Erythroblast (primary cell): ENCODE data around the gene IL31.

Source experiments
- DNase-seq, 2 experiments: peaks; one replicate each; lab custom pipeline; 2025; lab: John Stamatoyannopoulos, UW
- GATA1 ChIP-seq: IDR thresholded peaks from 2 replicates; pipeline ENCODE4 v1.6.1; 2011; ENCODE audit warnings: low read depth, mild to moderate bottlenecking, control low read depth, low read length, moderate library complexity
- POLR2A ChIP-seq: IDR thresholded peaks from 2 replicates; pipeline ENCODE4 v1.6.1; 2011; ENCODE audit warnings: mild to moderate bottlenecking, low read length

The IL31 gene

DNA sequence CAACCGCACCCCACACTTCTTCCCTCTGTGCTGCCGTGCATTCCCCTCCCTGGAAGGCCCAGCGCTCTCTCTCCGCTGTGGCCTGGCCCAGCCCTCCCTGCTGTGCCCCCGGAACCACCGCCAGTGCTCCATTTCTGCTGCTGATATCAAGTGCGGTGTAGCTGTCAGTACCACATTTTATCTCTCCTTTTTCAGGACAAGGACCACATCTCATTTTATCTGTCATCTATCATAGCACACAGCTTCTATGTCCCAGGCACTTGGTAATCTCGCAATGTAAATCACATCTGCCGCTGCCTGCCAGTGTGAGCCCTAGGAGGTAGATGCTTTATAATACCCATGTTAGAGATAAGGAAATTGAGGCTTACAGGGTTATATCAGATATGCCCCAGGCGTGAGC lies 18.3 kb downstream of the IL31 start:
- peak; percentile 48 to 88 for DNase-seq
- no peak for TF ChIP-seq POLR2A
- TF ChIP-seq GATA1: no peak

DNA sequence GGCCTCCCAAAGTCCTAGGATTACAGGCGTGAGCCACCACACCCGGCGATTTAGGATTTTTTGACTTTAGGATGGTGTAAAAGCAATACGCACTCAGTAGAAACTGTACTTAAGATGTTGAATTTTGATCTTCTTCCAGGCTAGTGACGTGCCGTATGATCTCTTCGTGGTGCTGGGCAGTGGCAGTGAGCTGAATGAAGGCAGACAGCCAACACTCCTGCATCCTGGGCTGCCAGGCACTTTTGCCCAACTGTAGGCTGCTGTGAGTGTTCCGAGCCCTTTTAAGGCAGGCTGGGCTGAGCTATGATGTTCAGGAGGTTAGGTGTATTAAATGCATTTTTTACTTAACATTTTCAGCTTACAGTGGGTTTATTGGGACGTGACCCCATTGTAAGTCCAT lies 21.3 kb downstream of the IL31 start:
- TF ChIP-seq POLR2A (no peak), GATA1 (no peak)
- DNase-seq: no peak

DNA sequence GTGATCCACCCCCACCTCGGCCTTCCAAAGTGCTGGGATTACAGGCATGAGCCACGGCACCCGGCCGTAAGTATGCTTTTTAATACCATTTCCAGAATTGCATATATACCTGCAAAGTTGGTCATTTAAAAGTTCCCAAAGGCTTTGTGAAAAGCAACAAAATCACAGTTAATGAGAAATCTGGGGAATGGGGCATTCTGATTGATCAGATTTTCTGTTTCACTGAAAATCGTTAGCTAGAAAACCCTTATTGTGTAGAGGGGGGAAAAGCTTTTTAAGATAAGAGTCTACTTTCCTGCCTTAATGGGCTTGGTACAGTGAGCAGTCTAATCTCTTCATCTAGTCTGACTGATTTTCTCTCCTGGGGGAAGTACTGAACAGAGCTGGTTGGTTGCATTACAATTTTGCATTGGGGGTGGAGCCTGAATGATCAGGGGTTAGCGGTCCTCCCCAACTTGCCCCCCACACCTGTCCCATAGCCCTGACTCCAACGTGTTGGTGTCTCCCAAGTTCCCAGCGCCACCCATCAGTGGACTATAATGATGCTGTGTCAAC lies 23.8 kb downstream of the IL31 start:
- TF ChIP-seq POLR2A (no peak), GATA1 (no peak)

DNA sequence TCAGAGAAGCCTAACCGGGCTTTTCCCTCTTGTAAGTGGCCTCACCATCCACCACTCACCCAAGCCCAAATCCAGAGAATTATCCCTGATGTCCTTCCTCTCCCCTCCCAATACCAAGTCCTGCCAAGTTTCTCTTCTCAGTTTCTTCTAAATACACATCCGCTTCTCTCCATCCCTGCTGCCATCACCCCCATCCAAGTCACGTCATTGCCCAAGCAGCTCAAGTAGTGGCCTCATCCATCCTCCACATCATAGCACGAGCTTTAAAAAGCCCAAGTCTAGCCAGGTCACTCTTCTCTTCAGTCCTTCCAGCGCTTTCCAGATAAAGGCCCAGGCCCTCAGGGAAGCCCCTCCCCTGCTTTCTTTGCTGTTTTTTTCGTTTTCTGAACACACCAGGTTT lies 25.4 kb downstream of the IL31 start:
- no peak for TF ChIP-seq GATA1

More for the DNA sequence above, 23.8 kb downstream of the IL31 start:
- no peak for DNase-seq

GRCh38 chr12:122147514-122148290 lies 26.3 kb downstream of the IL31 start:
- DNase-seq: no peak
- no peak for TF ChIP-seq POLR2A
- TF ChIP-seq GATA1: no peak

More for the DNA sequence above, 25.4 kb downstream of the IL31 start:
- DNase-seq: no peak

DNA sequence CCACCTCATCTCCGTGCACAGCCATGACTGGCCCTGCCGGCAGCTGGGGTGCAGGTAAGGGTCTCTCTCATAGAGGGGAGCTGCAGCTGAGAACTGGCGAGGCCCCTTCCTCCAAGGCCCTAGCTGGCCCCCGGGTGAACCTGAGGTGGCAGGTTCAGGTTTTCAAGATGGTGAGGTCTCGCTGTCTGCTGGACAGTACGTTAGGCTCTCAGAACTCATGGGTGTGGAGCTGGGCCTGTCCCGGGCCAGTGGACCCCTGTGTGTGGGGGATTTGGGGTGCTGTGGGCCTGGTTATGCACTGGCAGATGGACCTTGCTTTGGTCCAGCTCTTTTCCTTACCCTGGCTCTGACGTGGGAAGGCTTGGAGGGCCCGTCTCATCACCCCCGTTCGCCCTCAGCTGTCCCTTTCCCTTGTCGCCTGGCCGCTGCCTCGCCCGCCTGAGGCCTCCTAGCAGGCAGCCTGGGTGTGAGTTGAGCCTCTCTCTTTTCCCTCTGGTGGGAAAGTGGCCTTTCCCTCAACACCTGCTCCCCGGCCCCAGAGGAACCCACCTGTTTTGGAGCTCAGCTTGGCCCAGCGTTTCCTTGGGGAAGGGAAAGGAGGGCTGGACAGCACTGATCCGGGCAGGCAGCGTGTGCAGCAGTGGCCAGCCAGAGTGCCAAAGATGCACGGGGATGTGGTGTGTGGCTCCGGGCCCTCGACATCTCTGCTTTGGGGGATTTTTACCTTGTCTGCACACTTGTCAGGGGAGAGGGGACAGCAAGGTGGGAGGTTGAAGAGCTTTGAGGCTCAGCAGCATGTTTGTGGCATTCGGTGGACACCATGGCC lies 28.3 kb downstream of the IL31 start:
- TF ChIP-seq GATA1: no peak
- DNase-seq: no peak

DNA sequence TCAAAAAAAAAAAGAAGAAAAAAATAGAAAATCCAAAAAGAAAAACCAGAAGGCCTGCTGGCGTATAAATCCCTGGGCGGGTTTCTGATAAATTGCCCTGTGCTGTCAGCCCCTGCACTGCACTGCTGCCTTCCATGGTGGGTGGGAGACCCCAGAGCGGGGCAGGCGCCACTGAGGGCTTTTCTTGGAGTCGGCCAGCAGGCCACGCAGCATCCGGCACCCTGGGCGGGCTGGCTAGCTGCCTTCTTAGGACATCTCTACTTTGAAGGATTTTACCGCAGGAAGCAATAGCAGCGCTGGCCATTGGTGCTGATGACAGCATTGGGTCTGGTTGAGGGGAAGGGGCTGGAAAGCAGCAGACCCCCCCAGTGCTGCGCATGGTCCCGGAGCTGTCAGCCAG lies 29.1 kb downstream of the IL31 start:
- no peak for DNase-seq
- TF ChIP-seq POLR2A: no peak
- TF ChIP-seq GATA1: no peak

- DNase-seq: no peak
- TF ChIP-seq POLR2A: no peak
- TF ChIP-seq GATA1: no peak
Observed at GRCh38 chr12:122142857-122143256, 31.2 kb downstream of the IL31 start.

- TF ChIP-seq GATA1 (no peak), POLR2A (no peak)
- DNase-seq: no peak
Observed at GRCh38 chr12:122141911-122142725, 31.9 kb downstream of the IL31 start.

DNA sequence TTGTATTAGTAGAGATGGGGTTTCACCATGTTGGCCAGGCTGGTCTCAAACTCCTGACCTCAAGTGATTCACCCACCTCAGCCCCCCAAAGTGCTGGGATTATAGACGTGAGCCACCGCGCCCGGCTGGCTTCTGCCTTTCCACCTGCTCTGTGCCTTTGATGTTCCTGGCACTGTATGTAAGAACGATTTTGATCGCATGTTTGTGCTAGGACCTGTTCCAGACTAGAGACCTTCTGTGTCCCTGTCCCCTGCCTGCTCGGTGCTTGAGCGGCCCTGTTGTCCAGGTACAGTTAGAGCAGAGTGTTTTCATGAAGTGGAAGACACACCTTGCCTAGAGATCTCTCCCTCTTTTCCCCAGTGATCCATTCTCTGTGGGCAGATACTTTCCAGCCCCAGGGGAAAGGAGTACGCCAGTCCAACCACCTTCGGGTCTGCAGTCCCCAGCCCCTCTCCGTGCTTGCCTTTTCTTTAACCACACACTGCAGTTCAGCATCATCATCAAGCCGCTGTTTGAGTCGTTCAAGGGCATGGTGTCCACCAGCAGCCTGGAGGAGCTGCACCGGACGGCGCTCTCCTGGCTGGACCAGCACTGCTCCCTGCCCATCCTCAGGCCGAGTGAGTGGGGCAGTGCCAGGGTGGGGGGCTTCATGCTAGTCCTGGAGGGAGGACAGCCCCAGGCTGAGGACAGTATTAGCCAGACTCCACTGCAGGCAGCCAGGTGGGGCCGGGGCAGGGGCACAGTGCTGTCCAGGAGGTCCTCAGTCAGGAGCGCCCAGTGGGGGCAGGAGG lies 33.4 kb downstream of the IL31 start:
- TF ChIP-seq GATA1 (no peak), POLR2A (no peak)
- DNase-seq: no peak

DNA sequence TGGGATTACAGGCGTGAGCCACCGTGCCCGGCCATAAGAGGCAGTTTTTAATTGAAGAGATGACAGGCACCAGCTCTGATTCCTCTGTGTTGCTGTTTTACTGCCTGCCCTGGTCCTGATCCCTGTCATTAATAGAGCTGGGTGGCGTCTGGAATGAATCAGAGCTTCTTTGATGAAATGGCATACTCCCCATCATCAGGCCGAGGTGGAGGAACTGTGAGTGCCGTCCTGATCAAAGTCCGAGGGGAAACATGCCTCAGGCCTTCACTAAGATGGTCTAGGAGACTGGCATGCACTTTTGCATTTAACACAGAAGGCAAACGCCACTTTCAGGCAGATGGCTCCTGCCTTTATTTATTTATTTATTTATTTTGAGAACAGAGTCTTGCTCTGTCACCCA lies 34.1 kb downstream of the IL31 start:
- no peak for DNase-seq
- no peak for TF ChIP-seq GATA1
- TF ChIP-seq POLR2A: no peak

DNA sequence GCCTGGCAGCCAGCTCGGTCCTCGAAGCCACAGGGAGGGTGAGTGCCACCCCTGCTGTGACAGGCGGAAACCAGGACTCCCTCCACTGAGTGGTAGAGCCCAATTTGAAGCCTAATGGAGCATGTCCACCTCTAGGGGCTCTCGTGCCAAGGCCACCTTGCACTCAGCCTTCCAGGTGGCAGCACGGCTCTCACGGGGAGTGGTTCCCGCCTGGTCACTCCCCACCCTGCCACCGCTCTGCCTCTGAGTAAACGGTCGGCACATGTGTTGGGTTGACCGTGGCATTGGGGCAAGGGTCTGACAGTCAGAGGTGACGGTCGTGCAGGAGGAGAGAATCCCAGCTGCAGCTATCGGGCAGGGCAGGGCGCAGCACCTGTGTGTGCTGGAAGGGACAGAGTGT lies 34.8 kb downstream of the IL31 start:
- no peak for DNase-seq
- TF ChIP-seq GATA1: no peak
- no peak for TF ChIP-seq POLR2A

DNA sequence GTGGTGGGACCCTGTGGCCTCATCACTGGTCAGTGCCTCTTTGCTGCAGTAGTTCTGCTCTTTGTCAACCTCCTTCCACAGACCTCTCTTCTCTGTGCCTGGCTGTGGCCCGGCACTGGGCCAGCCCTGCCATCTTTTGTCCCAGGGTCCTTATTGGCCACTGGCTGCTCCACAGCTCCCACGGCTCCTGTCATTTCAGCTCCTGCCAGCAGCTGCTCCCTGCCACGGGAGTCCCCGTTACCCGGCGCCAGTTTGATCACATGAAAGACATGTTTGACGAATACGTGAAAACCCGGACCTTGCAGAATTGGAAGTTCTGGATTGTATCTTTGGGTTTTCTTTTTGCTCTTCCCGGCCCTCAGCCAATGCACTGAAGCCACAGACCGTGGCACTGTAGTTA lies 35.4 kb downstream of the IL31 start:
- no peak for DNase-seq

More for the DNA sequence above, 35.4 kb downstream of the IL31 start:
- TF ChIP-seq POLR2A (no peak), GATA1 (no peak)
